Osteoblast (primary cell): ENCODE results near the gene PDE11A. TPM values are rescaled to one million over a fixed set of nuclear protein-coding genes. Genes with fewer than 3 reads are reported as not detected.

ENCODE experiments used
- DNase-seq: peaks from one replicate; pipeline ENCODE4 v3.0.0; 2011; ENCODE audit warnings: low spot score, mixed read lengths; ENCODE audit not compliant: insufficient read length; ENCODE audit errors: missing footprints
- H2AFZ ChIP-seq: 2 replicates; pipeline ENCODE4 v1.6.0; 2011; ENCODE audit warnings: mild to moderate bottlenecking, low read length
- H3K27ac ChIP-seq: 2 replicates; pipeline ENCODE4 v1.5.1; 2011; ENCODE audit warnings: mild to moderate bottlenecking, low read depth, low read length, moderate library complexity
- H3K27me3 ChIP-seq: 2 replicates; pipeline ENCODE4 v1.6.0; 2012; ENCODE audit warnings: mild to moderate bottlenecking, control low read depth, inconsistent platforms, low read length, moderate library complexity; ENCODE audit not compliant: insufficient read depth
- H3K36me3 ChIP-seq: 2 replicates; pipeline ENCODE4 v1.5.1; 2011; ENCODE audit warnings: mild to moderate bottlenecking, low read length, control low read depth, moderate library complexity; ENCODE audit not compliant: insufficient read depth
- H3K4me1 ChIP-seq: 2 replicates; pipeline ENCODE4 v1.5.1; 2011; ENCODE audit warnings: mild to moderate bottlenecking, low read length, control low read depth, moderate library complexity; ENCODE audit not compliant: insufficient read depth
- H3K4me2 ChIP-seq: 2 replicates; pipeline ENCODE4 v1.6.0; 2011; ENCODE audit warnings: mild to moderate bottlenecking, low read length; ENCODE audit not compliant: insufficient read depth
- H3K4me3 ChIP-seq: fragments of 200-600 bp; sonication (generic); 3 replicates; pipeline ENCODE4 v1.5.1; 2012; ENCODE audit warnings: mild to moderate bottlenecking, low read length, inconsistent platforms; ENCODE audit not compliant: insufficient read depth
- H3K79me2 ChIP-seq: 2 replicates; pipeline ENCODE4 v1.6.0; 2012; ENCODE audit warnings: mild to moderate bottlenecking, low read length, control low read depth, inconsistent platforms; ENCODE audit not compliant: insufficient read depth
- H3K9me3 ChIP-seq: 2 replicates; pipeline ENCODE4 v1.5.1; 2011; ENCODE audit warnings: low read depth, low read length, control low read depth
- H4K20me1 ChIP-seq: 2 replicates; pipeline ENCODE4 v1.6.0; 2012; ENCODE audit warnings: mild to moderate bottlenecking, low read length, control low read depth; ENCODE audit not compliant: insufficient read depth
- total RNA-seq: library from RNA; depleted of rRNA; stranded (reverse); fragments of >200 nt; gene quantifications from 2 replicates; pipeline ENCODE4 v1.2.3, GENCODE V29; 2012
- TF ChIP-seq, protein P1 (sequence below): IDR thresholded peaks from 2 replicates; pipeline ENCODE4 v1.5.1; 2011; ENCODE audit warnings: mild to moderate bottlenecking, low read depth, low read length, moderate library complexity; ENCODE audit errors: extremely low read depth

The PDE11A gene
- total RNA-seq, 1 donor: 0.36 TPM

- Histone ChIP-seq H3K36me3 (no peaks in the 10 kb centered on the region), H3K4me3 (no peak overlapping the region), H3K4me2 (no peak overlapping the region), H4K20me1 (no peaks in the 10 kb centered on the region), H3K9me3 (no peaks in the 10 kb centered on the region), H3K27ac (no peak overlapping the region), H3K4me1 (no peaks in the 10 kb centered on the region), H3K79me2 (no peaks in the 10 kb centered on the region), H3K27me3 (no peaks in the 10 kb centered on the region), H2AFZ (no peak overlapping the region)
- no peak for DNase-seq
- TF ChIP-seq, protein P1, sequence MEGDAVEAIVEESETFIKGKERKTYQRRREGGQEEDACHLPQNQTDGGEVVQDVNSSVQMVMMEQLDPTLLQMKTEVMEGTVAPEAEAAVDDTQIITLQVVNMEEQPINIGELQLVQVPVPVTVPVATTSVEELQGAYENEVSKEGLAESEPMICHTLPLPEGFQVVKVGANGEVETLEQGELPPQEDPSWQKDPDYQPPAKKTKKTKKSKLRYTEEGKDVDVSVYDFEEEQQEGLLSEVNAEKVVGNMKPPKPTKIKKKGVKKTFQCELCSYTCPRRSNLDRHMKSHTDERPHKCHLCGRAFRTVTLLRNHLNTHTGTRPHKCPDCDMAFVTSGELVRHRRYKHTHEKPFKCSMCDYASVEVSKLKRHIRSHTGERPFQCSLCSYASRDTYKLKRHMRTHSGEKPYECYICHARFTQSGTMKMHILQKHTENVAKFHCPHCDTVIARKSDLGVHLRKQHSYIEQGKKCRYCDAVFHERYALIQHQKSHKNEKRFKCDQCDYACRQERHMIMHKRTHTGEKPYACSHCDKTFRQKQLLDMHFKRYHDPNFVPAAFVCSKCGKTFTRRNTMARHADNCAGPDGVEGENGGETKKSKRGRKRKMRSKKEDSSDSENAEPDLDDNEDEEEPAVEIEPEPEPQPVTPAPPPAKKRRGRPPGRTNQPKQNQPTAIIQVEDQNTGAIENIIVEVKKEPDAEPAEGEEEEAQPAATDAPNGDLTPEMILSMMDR: no peak
Observed at GRCh38 chr2:177917169-177917568, 155.4 kb downstream of the PDE11A start.

GRCh38 chr2:177916342-177916741 is 156.2 kb downstream of the PDE11A start:
- no peaks in the 10 kb centered on the region for H3K9me3 ChIP-seq
- no peak overlapping the region for H3K27ac ChIP-seq
- no peaks in the 10 kb centered on the region for H3K79me2 ChIP-seq
- no peaks in the 10 kb centered on the region for H4K20me1 ChIP-seq
- TF ChIP-seq, protein P1: no peak
- no peak overlapping the region for H3K4me3 ChIP-seq
- no peaks in the 10 kb centered on the region for H3K4me1 ChIP-seq
- H2AFZ ChIP-seq: no peak overlapping the region
- no peak overlapping the region for H3K4me2 ChIP-seq
- no peak for DNase-seq
- H3K36me3 ChIP-seq: no peaks in the 10 kb centered on the region
- no peaks in the 10 kb centered on the region for H3K27me3 ChIP-seq

DNA sequence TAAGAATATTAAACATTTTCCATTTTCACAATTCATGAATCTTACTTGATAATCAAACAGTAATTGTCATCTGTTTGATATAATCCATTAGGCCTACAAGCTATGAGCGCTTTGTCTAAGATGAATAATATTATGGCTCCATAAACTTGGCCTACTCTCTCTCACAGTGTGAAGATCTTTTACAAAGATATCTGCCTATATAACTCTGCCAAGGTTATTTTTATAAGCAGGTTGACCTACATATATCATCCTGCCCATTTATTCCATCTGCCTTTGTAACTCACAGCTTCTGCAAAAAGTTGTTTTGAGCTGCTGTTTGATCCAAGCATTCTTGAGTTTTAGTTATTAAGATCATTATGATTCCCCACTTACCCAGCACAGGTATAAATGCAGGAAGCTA is 158.3 kb downstream of the PDE11A start:
- no peak overlapping the region for H3K4me2 ChIP-seq
- TF ChIP-seq, protein P1: no peak
- H3K27ac ChIP-seq: no peak overlapping the region
- DNase-seq: no peak
- H2AFZ ChIP-seq: no peak overlapping the region
- no peaks in the 10 kb centered on the region for H3K36me3 ChIP-seq
- no peaks in the 10 kb centered on the region for H3K4me1 ChIP-seq
- no peaks in the 10 kb centered on the region for H3K27me3 ChIP-seq
- no peaks in the 10 kb centered on the region for H3K9me3 ChIP-seq
- no peaks in the 10 kb centered on the region for H4K20me1 ChIP-seq
- H3K4me3 ChIP-seq: no peak overlapping the region
- H3K79me2 ChIP-seq: no peaks in the 10 kb centered on the region

- H3K27me3 ChIP-seq: no peaks in the 10 kb centered on the region
Observed at GRCh38 chr2:177909962-177910361, 162.6 kb downstream of the PDE11A start.

More at GRCh38 chr2:177909962-177910361, 162.6 kb downstream of the PDE11A start:
- Histone ChIP-seq H3K27ac (no peak overlapping the region), H3K4me2 (no peak overlapping the region), H4K20me1 (no peaks in the 10 kb centered on the region), H3K36me3 (no peaks in the 10 kb centered on the region), H3K4me1 (no peaks in the 10 kb centered on the region), H2AFZ (no peak overlapping the region), H3K4me3 (no peak overlapping the region), H3K79me2 (no peaks in the 10 kb centered on the region), H3K9me3 (no peaks in the 10 kb centered on the region)
- no peak for DNase-seq
- TF ChIP-seq, protein P1: no peak
